ENCODE results near the gene VKORC1.

Gene VKORC1

GRCh38 chr16:31085873-31086628, 8.5 kb downstream of the VKORC1 start:
- no peaks in the 10 kb centered on the region for H3K27me3 ChIP-seq (ENCODE audit: control insufficient read depth, insufficient read depth, low read length)
- H3K9me3 ChIP-seq (ENCODE audit: control insufficient read depth, insufficient read depth, low read length) = no peaks in the 10 kb centered on the region
- H3K4me1 ChIP-seq (ENCODE audit: control insufficient read depth, insufficient read depth, low read length) = no peaks in the 10 kb centered on the region
- H3K27ac ChIP-seq (ENCODE audit: low read depth, low read length) = no peak overlapping the region
- no peak overlapping the region for H3K4me3 ChIP-seq (ENCODE audit: low read depth, low read length)
- H3K9ac ChIP-seq (ENCODE audit: low read depth, low read length) = no peak overlapping the region
- H3K36me3 ChIP-seq (ENCODE audit: control insufficient read depth, insufficient read depth, low read length) = peaks cover 34% of the 10 kb centered on the region

- Histone ChIP-seq H3K4me1 (ENCODE audit: control insufficient read depth, insufficient read depth, low read length) (no peaks in the 10 kb centered on the region), H3K9ac (ENCODE audit: low read depth, low read length) (no peak overlapping the region), H3K36me3 (ENCODE audit: control insufficient read depth, insufficient read depth, low read length) (peaks cover 34% of the 10 kb centered on the region), H3K27ac (ENCODE audit: low read depth, low read length) (peak overlapping the region; percentile 11), H3K4me3 (ENCODE audit: low read depth, low read length) (no peak overlapping the region), H3K9me3 (ENCODE audit: control insufficient read depth, insufficient read depth, low read length) (no peaks in the 10 kb centered on the region), H3K27me3 (ENCODE audit: control insufficient read depth, insufficient read depth, low read length) (no peaks in the 10 kb centered on the region)
These were observed 9.2 kb downstream of the VKORC1 start for GRCh38 chr16:31085411-31085810.

- Histone ChIP-seq H3K9ac (ENCODE audit: low read depth, low read length) (no peak overlapping the region), H3K27ac (ENCODE audit: low read depth, low read length) (no peak overlapping the region), H3K27me3 (ENCODE audit: control insufficient read depth, insufficient read depth, low read length) (no peaks in the 10 kb centered on the region), H3K4me3 (ENCODE audit: low read depth, low read length) (no peak overlapping the region), H3K9me3 (ENCODE audit: control insufficient read depth, insufficient read depth, low read length) (no peaks in the 10 kb centered on the region), H3K4me1 (ENCODE audit: control insufficient read depth, insufficient read depth, low read length) (no peaks in the 10 kb centered on the region), H3K36me3 (ENCODE audit: control insufficient read depth, insufficient read depth, low read length) (peaks cover 36% of the 10 kb centered on the region)
These were observed 9.9 kb downstream of the VKORC1 start for GRCh38 chr16:31084584-31085302.

- Histone ChIP-seq H3K36me3 (ENCODE audit: control insufficient read depth, insufficient read depth, low read length) (peaks cover 39% of the 10 kb centered on the region), H3K27ac (ENCODE audit: low read depth, low read length) (no peak overlapping the region), H3K9me3 (ENCODE audit: control insufficient read depth, insufficient read depth, low read length) (no peaks in the 10 kb centered on the region), H3K4me3 (ENCODE audit: low read depth, low read length) (no peak overlapping the region), H3K9ac (ENCODE audit: low read depth, low read length) (no peak overlapping the region), H3K4me1 (ENCODE audit: control insufficient read depth, insufficient read depth, low read length) (no peaks in the 10 kb centered on the region), H3K27me3 (ENCODE audit: control insufficient read depth, insufficient read depth, low read length) (no peaks in the 10 kb centered on the region)
These were observed 10.6 kb downstream of the VKORC1 start for GRCh38 chr16:31083981-31084380.

- no peaks in the 10 kb centered on the region for H3K9me3 ChIP-seq (ENCODE audit: control insufficient read depth, insufficient read depth, low read length)
- peaks cover 40% of the 10 kb centered on the region for H3K36me3 ChIP-seq (ENCODE audit: control insufficient read depth, insufficient read depth, low read length)
- no peak overlapping the region for H3K27ac ChIP-seq (ENCODE audit: low read depth, low read length)
- no peak overlapping the region for H3K4me3 ChIP-seq (ENCODE audit: low read depth, low read length)
- H3K27me3 ChIP-seq (ENCODE audit: control insufficient read depth, insufficient read depth, low read length) = no peaks in the 10 kb centered on the region
- no peak overlapping the region for H3K9ac ChIP-seq (ENCODE audit: low read depth, low read length)
- no peaks in the 10 kb centered on the region for H3K4me1 ChIP-seq (ENCODE audit: control insufficient read depth, insufficient read depth, low read length)
These were observed 11.0 kb downstream of the VKORC1 start for GRCh38 chr16:31083556-31083955.

- Histone ChIP-seq H3K9me3 (ENCODE audit: control insufficient read depth, insufficient read depth, low read length) (no peaks in the 10 kb centered on the region), H3K4me3 (ENCODE audit: low read depth, low read length) (no peak overlapping the region), H3K4me1 (ENCODE audit: control insufficient read depth, insufficient read depth, low read length) (no peaks in the 10 kb centered on the region), H3K9ac (ENCODE audit: low read depth, low read length) (no peak overlapping the region), H3K27ac (ENCODE audit: low read depth, low read length) (no peak overlapping the region), H3K27me3 (ENCODE audit: control insufficient read depth, insufficient read depth, low read length) (no peaks in the 10 kb centered on the region), H3K36me3 (ENCODE audit: control insufficient read depth, insufficient read depth, low read length) (peaks cover 45% of the 10 kb centered on the region)
These were observed 11.5 kb downstream of the VKORC1 start for GRCh38 chr16:31083081-31083480.

- Histone ChIP-seq H3K27ac (ENCODE audit: low read depth, low read length) (no peak overlapping the region), H3K27me3 (ENCODE audit: control insufficient read depth, insufficient read depth, low read length) (no peaks in the 10 kb centered on the region), H3K9ac (ENCODE audit: low read depth, low read length) (no peak overlapping the region), H3K9me3 (ENCODE audit: control insufficient read depth, insufficient read depth, low read length) (no peaks in the 10 kb centered on the region), H3K4me3 (ENCODE audit: low read depth, low read length) (no peak overlapping the region), H3K4me1 (ENCODE audit: control insufficient read depth, insufficient read depth, low read length) (no peaks in the 10 kb centered on the region), H3K36me3 (ENCODE audit: control insufficient read depth, insufficient read depth, low read length) (peaks cover 50% of the 10 kb centered on the region)
These were observed 12.1 kb downstream of the VKORC1 start for GRCh38 chr16:31082368-31083045.

GRCh38 chr16:31081428-31082351, 12.9 kb downstream of the VKORC1 start:
- H3K36me3 ChIP-seq (ENCODE audit: control insufficient read depth, insufficient read depth, low read length) = peaks cover 59% of the 10 kb centered on the region
- no peaks in the 10 kb centered on the region for H3K27me3 ChIP-seq (ENCODE audit: control insufficient read depth, insufficient read depth, low read length)
- no peak overlapping the region for H3K27ac ChIP-seq (ENCODE audit: low read depth, low read length)
- no peaks in the 10 kb centered on the region for H3K4me1 ChIP-seq (ENCODE audit: control insufficient read depth, insufficient read depth, low read length)
- H3K9ac ChIP-seq (ENCODE audit: low read depth, low read length) = no peak overlapping the region
- no peaks in the 10 kb centered on the region for H3K9me3 ChIP-seq (ENCODE audit: control insufficient read depth, insufficient read depth, low read length)
- no peak overlapping the region for H3K4me3 ChIP-seq (ENCODE audit: low read depth, low read length)

DNA sequence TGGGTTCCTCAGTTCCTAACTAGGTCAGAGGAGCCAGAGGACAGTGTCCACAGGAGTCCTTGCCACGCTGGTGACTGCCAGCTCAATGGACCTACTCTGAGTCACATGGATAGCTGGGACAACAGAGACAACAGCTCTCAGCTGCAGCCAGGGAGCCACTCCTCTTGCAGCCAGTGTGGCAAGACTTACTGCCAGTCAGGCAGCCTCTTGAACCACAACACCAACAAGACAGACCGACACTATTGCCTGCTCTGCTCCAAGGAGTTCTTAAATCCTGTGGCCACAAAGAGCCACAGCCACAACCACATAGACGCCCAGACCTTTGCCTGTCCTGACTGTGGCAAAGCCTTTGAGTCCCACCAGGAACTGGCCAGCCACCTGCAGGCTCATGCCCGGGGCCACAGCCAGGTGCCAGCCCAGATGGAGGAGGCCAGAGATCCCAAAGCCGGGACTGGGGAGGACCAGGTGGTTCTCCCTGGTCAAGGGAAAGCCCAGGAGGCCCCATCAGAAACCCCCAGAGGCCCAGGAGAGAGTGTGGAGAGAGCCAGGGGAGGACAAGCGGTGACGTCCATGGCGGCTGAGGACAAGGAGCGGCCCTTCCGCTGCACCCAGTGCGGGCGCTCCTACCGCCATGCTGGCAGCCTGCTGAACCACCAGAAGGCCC, 13.7 kb downstream of the VKORC1 start:
- peaks cover 67% of the 10 kb centered on the region for H3K36me3 ChIP-seq (ENCODE audit: control insufficient read depth, insufficient read depth, low read length)
- no peaks in the 10 kb centered on the region for H3K27me3 ChIP-seq (ENCODE audit: control insufficient read depth, insufficient read depth, low read length)
- H3K9ac ChIP-seq (ENCODE audit: low read depth, low read length) = no peak overlapping the region
- no peaks in the 10 kb centered on the region for H3K4me1 ChIP-seq (ENCODE audit: control insufficient read depth, insufficient read depth, low read length)
- no peak overlapping the region for H3K27ac ChIP-seq (ENCODE audit: low read depth, low read length)
- H3K4me3 ChIP-seq (ENCODE audit: low read depth, low read length) = no peak overlapping the region
- no peaks in the 10 kb centered on the region for H3K9me3 ChIP-seq (ENCODE audit: control insufficient read depth, insufficient read depth, low read length)

- H3K27me3 ChIP-seq (ENCODE audit: control insufficient read depth, insufficient read depth, low read length) = no peaks in the 10 kb centered on the region
- peaks cover 69% of the 10 kb centered on the region for H3K36me3 ChIP-seq (ENCODE audit: control insufficient read depth, insufficient read depth, low read length)
- H3K9ac ChIP-seq (ENCODE audit: low read depth, low read length) = no peak overlapping the region
- no peak overlapping the region for H3K27ac ChIP-seq (ENCODE audit: low read depth, low read length)
- no peak overlapping the region for H3K4me3 ChIP-seq (ENCODE audit: low read depth, low read length)
- no peaks in the 10 kb centered on the region for H3K9me3 ChIP-seq (ENCODE audit: control insufficient read depth, insufficient read depth, low read length)
- H3K4me1 ChIP-seq (ENCODE audit: control insufficient read depth, insufficient read depth, low read length) = no peaks in the 10 kb centered on the region
These were observed 14.5 kb downstream of the VKORC1 start for GRCh38 chr16:31080035-31080629.

Measured in HUES48 (cell line).